WI38 (cell line): ENCODE measurements around the gene GRHPR.

Experiments used
- H3K4me3 ChIP-seq: 2 replicates; pipeline ENCODE4 v1.5.1; 2011; ENCODE audit warnings: low read depth, mild to moderate bottlenecking, control low read depth, low read length
- TF ChIP-seq, protein P1 (sequence below): IDR thresholded peaks from 2 replicates; pipeline ENCODE4 v1.5.1; 2012; ENCODE audit warnings: low read depth, mild to moderate bottlenecking, control low read depth, low read length

The GRHPR gene

DNA sequence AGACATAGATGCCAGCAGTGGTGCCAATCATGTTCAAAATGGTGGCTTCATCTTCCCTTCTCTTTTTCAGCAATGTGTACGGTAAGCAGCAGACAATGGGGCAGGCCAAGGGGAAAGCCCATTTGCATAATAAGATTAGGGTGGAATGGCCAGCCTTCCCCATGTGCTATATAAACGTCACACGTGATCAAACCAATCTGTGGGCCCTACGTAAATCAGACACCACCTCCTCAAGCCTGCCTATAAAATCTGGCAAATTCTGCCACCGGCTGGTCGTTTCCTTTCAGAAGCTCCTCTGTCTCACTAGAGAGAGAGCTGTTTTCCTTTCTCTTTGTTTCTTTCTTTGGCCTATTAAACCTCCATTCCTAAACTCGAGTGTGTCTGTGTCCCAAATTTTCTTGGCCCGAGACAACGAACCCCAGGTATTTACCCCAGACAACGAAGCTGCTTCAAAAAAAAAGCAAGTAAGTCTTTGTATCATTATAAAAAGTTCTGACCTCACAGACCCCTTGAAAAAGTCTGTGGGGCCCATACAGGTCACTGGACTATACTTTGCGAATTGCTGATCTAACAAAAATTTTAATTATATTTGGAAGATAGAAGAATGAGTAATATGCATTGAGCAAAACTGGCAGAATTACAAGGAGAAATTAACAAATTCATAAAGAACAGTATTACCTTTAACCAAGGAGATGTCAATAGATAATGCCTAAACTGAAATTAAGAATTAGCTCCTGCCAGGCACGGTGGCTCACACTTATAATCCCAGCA is 27.6 kb downstream of the GRHPR start:
- TF ChIP-seq, protein P1, sequence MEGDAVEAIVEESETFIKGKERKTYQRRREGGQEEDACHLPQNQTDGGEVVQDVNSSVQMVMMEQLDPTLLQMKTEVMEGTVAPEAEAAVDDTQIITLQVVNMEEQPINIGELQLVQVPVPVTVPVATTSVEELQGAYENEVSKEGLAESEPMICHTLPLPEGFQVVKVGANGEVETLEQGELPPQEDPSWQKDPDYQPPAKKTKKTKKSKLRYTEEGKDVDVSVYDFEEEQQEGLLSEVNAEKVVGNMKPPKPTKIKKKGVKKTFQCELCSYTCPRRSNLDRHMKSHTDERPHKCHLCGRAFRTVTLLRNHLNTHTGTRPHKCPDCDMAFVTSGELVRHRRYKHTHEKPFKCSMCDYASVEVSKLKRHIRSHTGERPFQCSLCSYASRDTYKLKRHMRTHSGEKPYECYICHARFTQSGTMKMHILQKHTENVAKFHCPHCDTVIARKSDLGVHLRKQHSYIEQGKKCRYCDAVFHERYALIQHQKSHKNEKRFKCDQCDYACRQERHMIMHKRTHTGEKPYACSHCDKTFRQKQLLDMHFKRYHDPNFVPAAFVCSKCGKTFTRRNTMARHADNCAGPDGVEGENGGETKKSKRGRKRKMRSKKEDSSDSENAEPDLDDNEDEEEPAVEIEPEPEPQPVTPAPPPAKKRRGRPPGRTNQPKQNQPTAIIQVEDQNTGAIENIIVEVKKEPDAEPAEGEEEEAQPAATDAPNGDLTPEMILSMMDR, result no peak
- H3K4me3 ChIP-seq, result no peak overlapping the region

DNA sequence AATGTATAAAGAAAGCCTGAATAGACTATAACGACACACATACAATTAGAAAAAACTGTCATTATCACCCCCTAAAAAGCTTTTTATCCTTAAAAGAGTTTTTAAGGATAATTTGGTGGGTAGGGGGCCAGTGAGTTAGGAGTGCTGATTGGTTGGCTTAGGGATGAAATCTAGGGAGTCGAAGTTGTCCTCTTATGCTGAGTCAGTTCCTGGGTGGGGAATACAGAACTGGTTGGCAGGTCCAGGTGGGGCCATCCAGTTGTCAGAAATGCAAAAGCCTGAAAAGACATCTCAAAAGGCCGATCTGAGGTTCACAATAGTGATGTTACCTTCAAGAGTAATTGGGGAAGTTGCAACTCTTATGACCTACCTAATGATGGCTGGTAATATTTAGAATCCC is 29.1 kb downstream of the GRHPR start:
- TF ChIP-seq, protein P1, result no peak
- H3K4me3 ChIP-seq, result no peak overlapping the region

DNA sequence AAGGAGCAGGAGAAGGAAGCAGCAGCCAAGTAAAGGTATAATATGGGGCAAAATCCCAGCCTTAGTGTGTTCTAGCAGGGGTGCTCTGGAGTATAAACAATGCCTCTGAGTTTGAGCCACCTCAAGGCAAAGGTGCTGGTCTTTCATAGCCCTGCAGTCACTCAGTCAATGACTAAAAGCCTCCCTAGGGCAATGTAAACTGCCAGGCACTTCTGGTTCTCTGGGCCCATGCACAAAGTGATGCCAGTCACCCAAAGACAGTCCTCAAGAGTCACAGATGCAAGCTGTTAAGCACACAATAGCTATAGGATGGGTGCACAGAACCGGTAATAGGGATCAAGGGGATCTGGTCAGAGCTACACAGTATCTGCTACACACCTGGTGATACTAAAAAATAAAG is 30.1 kb downstream of the GRHPR start:
- no peak overlapping the region for H3K4me3 ChIP-seq
- TF ChIP-seq, protein P1, result no peak

DNA sequence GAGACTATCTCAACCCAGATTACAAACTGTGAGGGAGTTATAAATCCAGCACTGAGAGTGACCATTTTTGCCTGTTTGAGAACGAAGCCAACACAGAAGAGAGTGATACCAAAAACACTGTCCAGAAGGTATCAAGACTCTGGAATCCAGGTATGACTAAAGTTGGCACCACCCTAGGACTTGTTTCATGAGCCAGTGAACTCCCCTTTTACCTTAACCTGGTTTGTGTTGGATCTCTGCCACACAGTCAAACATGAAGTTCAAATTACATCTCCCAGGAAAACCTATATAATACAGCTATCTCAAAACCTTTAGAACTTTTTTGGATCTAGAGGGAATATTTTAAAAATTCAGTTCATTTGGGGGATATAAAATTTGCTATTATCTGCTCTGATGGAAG is 31.3 kb downstream of the GRHPR start:
- H3K4me3 ChIP-seq, result no peak overlapping the region
- TF ChIP-seq, protein P1, result no peak

DNA sequence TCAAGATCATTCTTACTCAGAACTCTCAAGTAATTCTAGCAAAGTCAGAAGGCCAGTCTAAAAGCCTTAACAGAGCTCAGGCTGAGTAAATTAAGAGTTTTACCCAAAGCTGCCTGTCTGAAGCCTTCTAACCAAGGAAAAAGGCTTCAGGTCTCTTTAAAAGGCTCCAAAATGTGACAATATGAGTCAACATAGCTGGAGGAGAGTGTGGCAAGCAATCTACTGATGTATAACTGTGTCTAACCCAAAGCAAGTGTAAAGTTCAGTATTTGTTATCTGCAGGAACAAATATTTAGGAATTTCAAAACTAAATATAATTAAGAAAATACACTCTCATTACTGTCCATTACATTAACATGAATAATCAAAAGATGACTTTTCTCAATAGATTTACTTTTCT is 31.7 kb downstream of the GRHPR start:
- TF ChIP-seq, protein P1, result no peak
- H3K4me3 ChIP-seq, result no peak overlapping the region

DNA sequence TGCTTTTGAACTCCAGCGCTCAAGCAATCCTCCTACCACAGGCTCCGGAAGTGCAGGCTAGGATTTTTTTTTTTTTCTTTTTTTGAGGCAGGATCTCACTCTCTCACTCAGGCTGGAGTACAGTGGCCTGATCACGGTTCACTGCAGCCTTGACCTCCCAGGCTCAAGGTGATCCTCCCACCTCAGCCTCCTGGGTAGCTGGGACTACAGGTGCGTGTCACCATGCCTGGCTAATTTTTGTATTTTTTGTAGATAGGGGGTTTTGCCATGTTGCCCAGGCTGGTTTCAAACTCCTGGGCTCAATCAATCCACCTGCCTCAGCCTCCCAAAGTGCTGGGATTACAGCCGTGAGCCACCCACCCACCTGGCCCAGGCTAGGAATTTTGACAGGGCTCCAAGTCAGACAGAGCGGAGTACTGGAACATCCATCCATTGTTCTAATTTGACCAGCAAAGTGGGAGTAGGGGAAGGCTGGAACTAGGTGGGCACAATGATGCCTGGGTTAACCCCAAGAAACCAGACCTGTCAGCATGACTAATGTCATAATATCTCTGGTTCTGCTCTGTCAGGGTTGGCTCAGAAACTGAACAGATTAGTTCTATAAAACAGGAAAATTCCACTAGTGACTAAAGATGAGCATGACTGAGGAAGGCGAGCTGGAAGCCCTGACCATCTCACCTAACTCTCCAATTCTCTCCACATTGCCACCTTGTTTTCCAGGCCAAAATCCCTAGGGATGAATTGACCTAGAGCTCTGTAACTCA is 33.6 kb downstream of the GRHPR start:
- no peak overlapping the region for H3K4me3 ChIP-seq
- TF ChIP-seq, protein P1, result no peak

DNA sequence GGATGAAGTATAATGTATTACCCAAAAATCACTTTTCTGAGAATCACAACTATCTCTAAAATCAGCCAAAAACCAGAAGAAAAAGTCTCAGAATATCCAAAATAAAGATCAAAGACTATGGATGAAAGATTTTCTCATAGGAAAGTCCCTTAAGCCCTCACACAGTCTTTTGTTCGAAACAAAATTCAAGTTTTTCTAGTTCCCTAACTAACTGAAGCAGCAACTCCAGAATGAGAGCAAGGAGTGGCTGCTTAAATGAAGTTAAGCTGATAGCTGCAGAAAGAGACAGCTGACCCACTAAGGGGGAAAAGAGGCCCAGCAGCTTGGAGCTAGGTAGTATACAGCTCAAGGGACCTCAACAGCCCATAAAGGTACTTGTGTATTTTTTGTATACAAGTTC is 34.3 kb downstream of the GRHPR start:
- H3K4me3 ChIP-seq, result no peak overlapping the region
- TF ChIP-seq, protein P1, result no peak
